HG03558 (cell line): ENCODE results near the gene LRRC8C.
A peak's percentile ranks its signal among the peaks of the same experiment; 100 is the strongest.

ENCODE experiments used
- ATAC-seq: cut with Tn5 transposase; IDR thresholded peaks from one replicate; pipeline ENCODE4 v1.9.1; 2021; ENCODE audit warnings: moderate number of reproducible peaks; ENCODE audit not compliant: unreplicated experiment; ENCODE audit errors: extremely low read depth

The LRRC8C gene

GRCh38 chr1:89668961-89669360 lies 36.0 kb downstream of the LRRC8C start:
- no peak for ATAC-seq

- ATAC-seq, result no peak
These were observed 36.5 kb downstream of the LRRC8C start for GRCh38 chr1:89669441-89669840.

GRCh38 chr1:89670163-89670562 lies 37.2 kb downstream of the LRRC8C start:
- ATAC-seq, result peak; percentile 93

- no peak for ATAC-seq
These were observed 37.8 kb downstream of the LRRC8C start for GRCh38 chr1:89670711-89671110.

GRCh38 chr1:89671775-89672488 lies 39.0 kb downstream of the LRRC8C start:
- no peak for ATAC-seq

GRCh38 chr1:89672489-89673183 lies 39.7 kb downstream of the LRRC8C start:
- no peak for ATAC-seq

- no peak for ATAC-seq
These were observed 40.3 kb downstream of the LRRC8C start for GRCh38 chr1:89673251-89673650.

- no peak for ATAC-seq
These were observed 42.8 kb downstream of the LRRC8C start for GRCh38 chr1:89675677-89676076.

GRCh38 chr1:89681045-89681729 lies 48.3 kb downstream of the LRRC8C start:
- no peak for ATAC-seq

GRCh38 chr1:89682611-89683010 lies 49.7 kb downstream of the LRRC8C start:
- ATAC-seq, result no peak

- no peak for ATAC-seq
These were observed 52.5 kb downstream of the LRRC8C start for GRCh38 chr1:89685461-89685860.

- ATAC-seq, result no peak
These were observed 53.6 kb downstream of the LRRC8C start for GRCh38 chr1:89686520-89686919.

- no peak for ATAC-seq
These were observed 54.3 kb downstream of the LRRC8C start for GRCh38 chr1:89687254-89687653.

- no peak for ATAC-seq
These were observed 55.7 kb downstream of the LRRC8C start for GRCh38 chr1:89688607-89689006.

GRCh38 chr1:89689234-89689633 lies 56.3 kb downstream of the LRRC8C start:
- no peak for ATAC-seq

GRCh38 chr1:89690595-89690994 lies 57.7 kb downstream of the LRRC8C start:
- ATAC-seq, result no peak

GRCh38 chr1:89692601-89693521 lies 59.9 kb downstream of the LRRC8C start:
- ATAC-seq, result no peak

GRCh38 chr1:89695847-89696246 lies 62.9 kb downstream of the LRRC8C start:
- no peak for ATAC-seq

GRCh38 chr1:89697383-89697782 lies 64.5 kb downstream of the LRRC8C start:
- ATAC-seq, result no peak

- no peak for ATAC-seq
These were observed 65.2 kb downstream of the LRRC8C start for GRCh38 chr1:89698020-89698560.
